Measurements from ENCODE around the gene LRRC4B.

- TF ChIP-seq CTCF (IDR thresholded peaks at IDR 0.05) (no peak), POLR2A (IDR thresholded peaks at IDR 0.05) (no peak)
These were observed 18.9 kb downstream of the LRRC4B start for GRCh38 chr19:50549059-50549926.
